GM19467 (cell line): ENCODE data around the gene TOM1L2.
"Not testable (repeated sequence)": the region's sequence is repeated elsewhere in the genome, so short reads cannot be mapped to it uniquely, and the experiment has no call there.

ENCODE experiments used
- ATAC-seq: cut with Tn5 transposase; IDR thresholded peaks from one replicate; pipeline ENCODE4 v1.9.1; 2021; ENCODE audit warnings: mild to moderate bottlenecking, moderate library complexity; ENCODE audit not compliant: unreplicated experiment

Gene TOM1L2

GRCh38 chr17:17926036-17926435 is 46.2 kb downstream of the TOM1L2 start:
- ATAC-seq: no peak

- ATAC-seq: no peak
These were observed 47.3 kb downstream of the TOM1L2 start for GRCh38 chr17:17924857-17925250.

- no peak for ATAC-seq
These were observed 47.9 kb downstream of the TOM1L2 start for GRCh38 chr17:17924131-17924856.

GRCh38 chr17:17922070-17922614 is 50.1 kb downstream of the TOM1L2 start:
- no peak for ATAC-seq

GRCh38 chr17:17921192-17922069 is 50.8 kb downstream of the TOM1L2 start:
- ATAC-seq: no peak

GRCh38 chr17:17919169-17920107 is 52.8 kb downstream of the TOM1L2 start:
- no peak for ATAC-seq

- no peak for ATAC-seq
These were observed 54.8 kb downstream of the TOM1L2 start for GRCh38 chr17:17917394-17917793.

- ATAC-seq: no peak
These were observed 57.0 kb downstream of the TOM1L2 start for GRCh38 chr17:17915183-17915582.

GRCh38 chr17:17913695-17914332 is 58.4 kb downstream of the TOM1L2 start:
- ATAC-seq: no peak

- not testable (repeated sequence) for ATAC-seq
These were observed 59.9 kb downstream of the TOM1L2 start for GRCh38 chr17:17912336-17912735.

- no peak for ATAC-seq
These were observed 61.1 kb downstream of the TOM1L2 start for GRCh38 chr17:17911001-17911613.

GRCh38 chr17:17910060-17910459 is 62.1 kb downstream of the TOM1L2 start:
- ATAC-seq: no peak

- no peak for ATAC-seq
These were observed 63.1 kb downstream of the TOM1L2 start for GRCh38 chr17:17909078-17909477.

- no peak for ATAC-seq
These were observed 64.7 kb downstream of the TOM1L2 start for GRCh38 chr17:17907469-17907868.

- ATAC-seq: no peak
These were observed 65.6 kb downstream of the TOM1L2 start for GRCh38 chr17:17906418-17907215.

- ATAC-seq: no peak
These were observed 67.2 kb downstream of the TOM1L2 start for GRCh38 chr17:17905036-17905320.

- no peak for ATAC-seq
These were observed 67.8 kb downstream of the TOM1L2 start for GRCh38 chr17:17904166-17905035.

GRCh38 chr17:17902877-17903276 is 69.3 kb downstream of the TOM1L2 start:
- ATAC-seq: no peak
